H9 (cell line): ENCODE results near the gene RNF126. TPM values are rescaled to one million over a fixed set of nuclear protein-coding genes. Genes with fewer than 3 reads are reported as not detected.

Source experiments
- DNase-seq: peaks from one replicate; pipeline ENCODE4 v3.0.0-alpha.2; 2017
- H2AFZ ChIP-seq: one replicate; pipeline ENCODE4 v1.6.1; 2013; ENCODE audit warnings: mild to moderate bottlenecking, low read length, control low read depth, moderate library complexity
- H2AK5ac ChIP-seq: 2 replicates; pipeline ENCODE4 v1.6.1; 2013; ENCODE audit warnings: low read length, control low read depth, mixed read lengths; ENCODE audit not compliant: insufficient read length
- H2BK120ac ChIP-seq: one replicate; pipeline ENCODE4 v1.6.1; 2013; ENCODE audit warnings: low read depth, mild to moderate bottlenecking, low read length, control low read depth, inconsistent platforms; ENCODE audit not compliant: poor library complexity, severe bottlenecking
- H2BK12ac ChIP-seq: 2 replicates; pipeline ENCODE4 v1.6.1; 2013; ENCODE audit warnings: low read length, control low read depth, mixed read lengths, low read depth; ENCODE audit not compliant: insufficient read length
- H2BK15ac ChIP-seq: 2 replicates; pipeline ENCODE4 v1.6.1; 2013; ENCODE audit warnings: low read depth, low read length, control low read depth
- H2BK20ac ChIP-seq: one replicate; pipeline ENCODE4 v1.6.1; 2013; ENCODE audit warnings: low read depth, mild to moderate bottlenecking, low read length, control low read depth, inconsistent platforms; ENCODE audit not compliant: poor library complexity, severe bottlenecking
- H2BK5ac ChIP-seq: 2 replicates; pipeline ENCODE4 v1.6.1; 2013; ENCODE audit warnings: low read length, control low read depth, mixed read lengths; ENCODE audit not compliant: insufficient read length
- H3K14ac ChIP-seq: 2 replicates; pipeline ENCODE4 v1.6.1; 2013; ENCODE audit warnings: low read length, control low read depth; ENCODE audit not compliant: insufficient read depth
- H3K18ac ChIP-seq: 2 replicates; pipeline ENCODE4 v1.6.1; 2013; ENCODE audit warnings: low read depth, mild to moderate bottlenecking, mixed read lengths, low read length, control low read depth; ENCODE audit not compliant: insufficient read length
- H3K23ac ChIP-seq: 2 replicates; pipeline ENCODE4 v1.6.1; 2013; ENCODE audit warnings: low read length, control low read depth, mixed read lengths, low read depth; ENCODE audit not compliant: insufficient read length
- H3K23me2 ChIP-seq: 2 replicates; pipeline ENCODE4 v1.6.1; 2013; ENCODE audit warnings: low read depth, mild to moderate bottlenecking, mixed read lengths, low read length, control low read depth; ENCODE audit not compliant: insufficient read length, poor library complexity, severe bottlenecking
- H3K27ac ChIP-seq: 2 replicates; pipeline ENCODE4 v1.5.1; 2013; ENCODE audit warnings: low read length, control low read depth, mixed read lengths, low read depth; ENCODE audit not compliant: insufficient read length
- H3K27me3 ChIP-seq: 2 replicates; pipeline ENCODE4 v1.6.1; 2013; ENCODE audit warnings: low read length, control low read depth, inconsistent platforms; ENCODE audit not compliant: insufficient read depth
- H3K4ac ChIP-seq: 2 replicates; pipeline ENCODE4 v1.6.1; 2013; ENCODE audit warnings: low read depth, mild to moderate bottlenecking, control low read depth, inconsistent platforms, low read length, moderate library complexity
- H3K4me1 ChIP-seq: 2 replicates; pipeline ENCODE4 v1.6.1; 2013; ENCODE audit warnings: low read length, control low read depth, inconsistent platforms; ENCODE audit not compliant: insufficient read depth
- H3K4me2 ChIP-seq: 2 replicates; pipeline ENCODE4 v1.6.1; 2013; ENCODE audit warnings: low read length, control low read depth, mixed read lengths; ENCODE audit not compliant: insufficient read length, insufficient read depth
- H3K56ac ChIP-seq: 2 replicates; pipeline ENCODE4 v1.6.1; 2013; ENCODE audit warnings: low read depth, mild to moderate bottlenecking, mixed read lengths, low read length, control low read depth; ENCODE audit not compliant: insufficient read length
- H3K79me1 ChIP-seq: 2 replicates; pipeline ENCODE4 v1.6.1; 2013; ENCODE audit warnings: low read depth, mild to moderate bottlenecking, moderate library complexity, low read length, control low read depth, inconsistent platforms; ENCODE audit not compliant: insufficient read depth, poor library complexity, severe bottlenecking
- H3K79me2 ChIP-seq: 2 replicates; pipeline ENCODE4 v1.6.1; 2013; ENCODE audit warnings: low read length, control low read depth, inconsistent platforms; ENCODE audit not compliant: insufficient read depth
- H3K9ac ChIP-seq: 2 replicates; pipeline ENCODE4 v1.6.1; 2013; ENCODE audit warnings: low read length, control low read depth, mixed read lengths; ENCODE audit not compliant: insufficient read length; ENCODE audit errors: extremely low read depth
- H3K9me3 ChIP-seq: one replicate; pipeline ENCODE4 v1.6.1; 2013; ENCODE audit warnings: low read depth, low read length, inconsistent platforms; ENCODE audit not compliant: control insufficient read depth
- H3T11ph ChIP-seq: one replicate; pipeline ENCODE4 v1.6.1; 2013; ENCODE audit warnings: mild to moderate bottlenecking, low read length, control low read depth, inconsistent platforms
- H4K20me1 ChIP-seq: one replicate; pipeline ENCODE4 v1.6.1; 2013; ENCODE audit not compliant: control insufficient read depth, insufficient read length, insufficient read depth
- H4K5ac ChIP-seq: 2 replicates; pipeline ENCODE4 v1.6.1; 2013; ENCODE audit warnings: low read depth, mild to moderate bottlenecking, mixed read lengths, low read length, control low read depth; ENCODE audit not compliant: insufficient read length
- H4K8ac ChIP-seq: replicated peaks from 2 replicates; pipeline ENCODE4 v1.6.1; 2013; ENCODE audit warnings: low read length, control low read depth, mixed read lengths, low read depth; ENCODE audit not compliant: insufficient read length
- H4K91ac ChIP-seq: 2 replicates; pipeline ENCODE4 v1.6.1; 2013; ENCODE audit warnings: low read depth, mild to moderate bottlenecking, moderate library complexity, mixed read lengths, low read length, control low read depth; ENCODE audit not compliant: insufficient read length
- H3K27ac Mint-ChIP-seq, 3 experiments: 2 replicates in 2 of 3; 3 replicates in 1 of 3; pipeline ENCODE4 v1.8.0; 2020 to 2021; ENCODE audit warnings: mixed read lengths in 3 of 3, mild to moderate bottlenecking in 1 of 3, moderate library complexity in 1 of 3
- H3K27me3 Mint-ChIP-seq: 2 replicates; pipeline ENCODE4 v1.8.0; 2021; ENCODE audit warnings: low read depth, mild to moderate bottlenecking, moderate library complexity, mixed read lengths
- H3K36me3 Mint-ChIP-seq, 3 experiments: 2 replicates in 2 of 3; 3 replicates in 1 of 3; pipeline ENCODE4 v1.8.0; 2020 to 2021; ENCODE audit warnings: low read depth in 3 of 3, mixed read lengths in 3 of 3; ENCODE audit not compliant: insufficient read depth in 1 of 3
- H3K4me1 Mint-ChIP-seq, 2 experiments: 2 replicates each; pipeline ENCODE4 v1.8.0; 2020; ENCODE audit warnings: mixed read lengths in 2 of 2
- H3K4me3 Mint-ChIP-seq, 2 experiments: 2 replicates in 1 of 2; 3 replicates in 1 of 2; pipeline ENCODE4 v1.8.0; 2020 to 2021; ENCODE audit warnings: mild to moderate bottlenecking in 2 of 2, mixed read lengths in 2 of 2, moderate library complexity in 1 of 2
- H3K9me3 Mint-ChIP-seq, 2 experiments: 2 replicates in 1 of 2; 3 replicates in 1 of 2; pipeline ENCODE4 v1.8.0; 2020; ENCODE audit warnings: mild to moderate bottlenecking in 2 of 2, mixed read lengths in 2 of 2, moderate library complexity in 1 of 2
- WGBS: extraction: QIAGEN DNeasy Blood & Tissue Kit; methylation state at CpG from one replicate; pipeline ENCODE4 v1.1.7; 2013; ENCODE audit warnings: missing lambda C conversion rate, low lambda C conversion rate, mixed read lengths; ENCODE audit not compliant: insufficient read length; ENCODE audit errors: extremely low coverage; 5-methylcytosine and 5-hydroxymethylcytosine counted together
- total RNA-seq: library from RNA; stranded (reverse); gene quantifications from 2 replicates; pipeline ENCODE4 v1.2.1, GENCODE V29; 2021
- TF ChIP-seq, protein P1 (sequence below): fragments of 200-600 bp; sonication (generic); conservative IDR thresholded peaks from 3 replicates; pipeline ENCODE4 v1.8.0; 2021; ENCODE audit warnings: antibody characterized with exemption, mild to moderate bottlenecking

Gene RNF126
- total RNA-seq, 1 experiment from 2014 or later = 81.9 TPM

GRCh38 chr19:623974-624373, 39.0 kb downstream of the RNF126 start:
- H3K14ac ChIP-seq = no peak overlapping the region
- H2BK20ac ChIP-seq = no peak overlapping the region
- no peak overlapping the region for H3T11ph ChIP-seq
- H2AK5ac ChIP-seq = no peak overlapping the region
- no peak overlapping the region for H2BK120ac ChIP-seq
- H3K23me2 ChIP-seq = no peaks in the 10 kb centered on the region
- peaks cover 25 to 50% (median 44%) of the 10 kb centered on the region in 3 experiments; a peak in 6 of 7 replicates for H3K36me3 Mint-ChIP-seq
- H3K4me1 Mint-ChIP-seq = 0 out of 4 replicates have a peak, but pooled peaks cover 0 to under 1% of the 10 kb centered on the region in 2 experiments
- H2BK12ac ChIP-seq = no peak overlapping the region
- no peak for DNase-seq
- no peaks in the 10 kb centered on the region for H3K9me3 ChIP-seq
- H3K79me2 ChIP-seq = no peaks in the 10 kb centered on the region
- TF ChIP-seq, protein P1, sequence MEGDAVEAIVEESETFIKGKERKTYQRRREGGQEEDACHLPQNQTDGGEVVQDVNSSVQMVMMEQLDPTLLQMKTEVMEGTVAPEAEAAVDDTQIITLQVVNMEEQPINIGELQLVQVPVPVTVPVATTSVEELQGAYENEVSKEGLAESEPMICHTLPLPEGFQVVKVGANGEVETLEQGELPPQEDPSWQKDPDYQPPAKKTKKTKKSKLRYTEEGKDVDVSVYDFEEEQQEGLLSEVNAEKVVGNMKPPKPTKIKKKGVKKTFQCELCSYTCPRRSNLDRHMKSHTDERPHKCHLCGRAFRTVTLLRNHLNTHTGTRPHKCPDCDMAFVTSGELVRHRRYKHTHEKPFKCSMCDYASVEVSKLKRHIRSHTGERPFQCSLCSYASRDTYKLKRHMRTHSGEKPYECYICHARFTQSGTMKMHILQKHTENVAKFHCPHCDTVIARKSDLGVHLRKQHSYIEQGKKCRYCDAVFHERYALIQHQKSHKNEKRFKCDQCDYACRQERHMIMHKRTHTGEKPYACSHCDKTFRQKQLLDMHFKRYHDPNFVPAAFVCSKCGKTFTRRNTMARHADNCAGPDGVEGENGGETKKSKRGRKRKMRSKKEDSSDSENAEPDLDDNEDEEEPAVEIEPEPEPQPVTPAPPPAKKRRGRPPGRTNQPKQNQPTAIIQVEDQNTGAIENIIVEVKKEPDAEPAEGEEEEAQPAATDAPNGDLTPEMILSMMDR = no peak
- H3K9ac ChIP-seq = no peak overlapping the region
- H3K27ac Mint-ChIP-seq = peak overlapping the region in 2 of 3 experiments; percentile 40 to 61; a peak in 2 of 7 replicates
- WGBS = no CpG with 5 or more reads among the region's 24 CpGs
- H3K27me3 Mint-ChIP-seq = no peaks in the 10 kb centered on the region
- no peak overlapping the region for H3K4ac ChIP-seq
- peaks cover 5% of the 10 kb centered on the region for H3K79me1 ChIP-seq
- no peak overlapping the region for H3K4me2 ChIP-seq
- no peaks in the 10 kb centered on the region for H3K27me3 ChIP-seq
- H3K56ac ChIP-seq = no peak overlapping the region
- no peak overlapping the region for H3K4me3 Mint-ChIP-seq
- no peaks in the 10 kb centered on the region for H3K4me1 ChIP-seq
- no peak overlapping the region for H4K8ac ChIP-seq
- H4K5ac ChIP-seq = no peak overlapping the region
- no peak overlapping the region for H2BK15ac ChIP-seq
- no peak overlapping the region for H2AFZ ChIP-seq
- no peaks in the 10 kb centered on the region for H3K9me3 Mint-ChIP-seq
- no peak overlapping the region for H3K18ac ChIP-seq
- H4K20me1 ChIP-seq = no peaks in the 10 kb centered on the region
- no peak overlapping the region for H3K23ac ChIP-seq
- no peak overlapping the region for H3K27ac ChIP-seq
- H4K91ac ChIP-seq = no peak overlapping the region
- no peak overlapping the region for H2BK5ac ChIP-seq
